ENCODE data around the gene MATK.

DNA sequence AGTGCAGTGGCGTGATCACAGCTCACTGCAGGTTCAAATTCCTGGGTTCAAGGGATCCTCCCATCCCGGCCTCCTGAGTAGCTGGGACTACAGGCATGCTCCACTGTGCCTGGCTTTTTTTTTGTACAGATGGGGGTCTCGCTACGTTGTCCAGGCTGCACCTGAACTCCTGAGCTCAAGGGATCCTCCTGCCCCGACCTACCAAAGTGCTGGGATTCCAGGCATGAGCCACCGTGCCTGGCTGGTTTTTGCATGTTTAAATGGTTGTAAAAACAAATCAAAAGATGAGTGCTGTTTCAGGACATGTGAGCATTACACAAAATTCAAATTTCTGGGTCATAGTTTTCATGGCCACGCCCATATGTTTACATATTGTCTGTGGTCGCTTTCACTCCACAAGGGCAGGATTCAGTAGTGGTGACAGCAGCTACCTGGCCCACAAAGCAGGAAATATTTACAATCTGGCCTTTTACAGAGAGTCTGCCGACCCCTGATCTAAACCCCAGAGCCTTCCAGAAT lies 5.3 kb downstream of the MATK start:
- TF ChIP-seq, protein P1, sequence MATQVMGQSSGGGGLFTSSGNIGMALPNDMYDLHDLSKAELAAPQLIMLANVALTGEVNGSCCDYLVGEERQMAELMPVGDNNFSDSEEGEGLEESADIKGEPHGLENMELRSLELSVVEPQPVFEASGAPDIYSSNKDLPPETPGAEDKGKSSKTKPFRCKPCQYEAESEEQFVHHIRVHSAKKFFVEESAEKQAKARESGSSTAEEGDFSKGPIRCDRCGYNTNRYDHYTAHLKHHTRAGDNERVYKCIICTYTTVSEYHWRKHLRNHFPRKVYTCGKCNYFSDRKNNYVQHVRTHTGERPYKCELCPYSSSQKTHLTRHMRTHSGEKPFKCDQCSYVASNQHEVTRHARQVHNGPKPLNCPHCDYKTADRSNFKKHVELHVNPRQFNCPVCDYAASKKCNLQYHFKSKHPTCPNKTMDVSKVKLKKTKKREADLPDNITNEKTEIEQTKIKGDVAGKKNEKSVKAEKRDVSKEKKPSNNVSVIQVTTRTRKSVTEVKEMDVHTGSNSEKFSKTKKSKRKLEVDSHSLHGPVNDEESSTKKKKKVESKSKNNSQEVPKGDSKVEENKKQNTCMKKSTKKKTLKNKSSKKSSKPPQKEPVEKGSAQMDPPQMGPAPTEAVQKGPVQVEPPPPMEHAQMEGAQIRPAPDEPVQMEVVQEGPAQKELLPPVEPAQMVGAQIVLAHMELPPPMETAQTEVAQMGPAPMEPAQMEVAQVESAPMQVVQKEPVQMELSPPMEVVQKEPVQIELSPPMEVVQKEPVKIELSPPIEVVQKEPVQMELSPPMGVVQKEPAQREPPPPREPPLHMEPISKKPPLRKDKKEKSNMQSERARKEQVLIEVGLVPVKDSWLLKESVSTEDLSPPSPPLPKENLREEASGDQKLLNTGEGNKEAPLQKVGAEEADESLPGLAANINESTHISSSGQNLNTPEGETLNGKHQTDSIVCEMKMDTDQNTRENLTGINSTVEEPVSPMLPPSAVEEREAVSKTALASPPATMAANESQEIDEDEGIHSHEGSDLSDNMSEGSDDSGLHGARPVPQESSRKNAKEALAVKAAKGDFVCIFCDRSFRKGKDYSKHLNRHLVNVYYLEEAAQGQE (IDR thresholded peaks at IDR 0.05; ENCODE audit: insufficient read depth in 1 of 2, low read depth in 2 of 2, low read length in 1 of 2), result no peak
- TF ChIP-seq, protein P2, sequence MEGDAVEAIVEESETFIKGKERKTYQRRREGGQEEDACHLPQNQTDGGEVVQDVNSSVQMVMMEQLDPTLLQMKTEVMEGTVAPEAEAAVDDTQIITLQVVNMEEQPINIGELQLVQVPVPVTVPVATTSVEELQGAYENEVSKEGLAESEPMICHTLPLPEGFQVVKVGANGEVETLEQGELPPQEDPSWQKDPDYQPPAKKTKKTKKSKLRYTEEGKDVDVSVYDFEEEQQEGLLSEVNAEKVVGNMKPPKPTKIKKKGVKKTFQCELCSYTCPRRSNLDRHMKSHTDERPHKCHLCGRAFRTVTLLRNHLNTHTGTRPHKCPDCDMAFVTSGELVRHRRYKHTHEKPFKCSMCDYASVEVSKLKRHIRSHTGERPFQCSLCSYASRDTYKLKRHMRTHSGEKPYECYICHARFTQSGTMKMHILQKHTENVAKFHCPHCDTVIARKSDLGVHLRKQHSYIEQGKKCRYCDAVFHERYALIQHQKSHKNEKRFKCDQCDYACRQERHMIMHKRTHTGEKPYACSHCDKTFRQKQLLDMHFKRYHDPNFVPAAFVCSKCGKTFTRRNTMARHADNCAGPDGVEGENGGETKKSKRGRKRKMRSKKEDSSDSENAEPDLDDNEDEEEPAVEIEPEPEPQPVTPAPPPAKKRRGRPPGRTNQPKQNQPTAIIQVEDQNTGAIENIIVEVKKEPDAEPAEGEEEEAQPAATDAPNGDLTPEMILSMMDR (IDR thresholded peaks at IDR 0.05), result no peak
- TF ChIP-seq POLR2AphosphoS5 (IDR thresholded peaks at IDR 0.05; ENCODE audit: low read depth, low read length), result no peak
- TF ChIP-seq TCF7L2 (IDR thresholded peaks at IDR 0.05; ENCODE audit: low read depth, low read length), result no peak
- TF ChIP-seq SIN3A (IDR thresholded peaks at IDR 0.05; ENCODE audit: borderline replicate concordance, insufficient read depth, low read depth, low read length), result no peak

Data from Panc1 (cell line).